ENCODE results near the gene FLT4. TPM values are rescaled to one million over a fixed set of nuclear protein-coding genes. Genes with fewer than 3 reads are reported as not detected.

FLT4 gene
- total and polyA plus RNA-seq, 4 donors: 2.0 to 19.9 (median 7.6) TPM

DNA sequence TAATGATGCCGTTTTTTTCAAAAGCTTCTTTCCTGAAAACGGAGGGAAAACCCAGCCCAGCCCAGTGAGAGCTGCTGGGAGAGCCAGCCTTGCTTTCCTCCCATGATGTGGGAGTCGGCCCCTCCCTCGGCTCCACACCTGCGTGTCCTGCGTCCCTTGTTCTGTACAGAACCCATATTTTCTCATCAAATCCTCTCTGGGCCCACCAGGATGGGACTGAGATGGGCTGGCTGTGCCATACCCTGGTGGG lies 8.9 kb downstream of the FLT4 start (continued):
- TF ChIP-seq ZBTB33 (IDR thresholded peaks at IDR 0.05): no peak
- TF ChIP-seq EGR1 (IDR thresholded peaks at IDR 0.05; ENCODE audit: low read depth in 2 of 2): no peak

GRCh38 chr5:180639741-180640610 lies 9.4 kb downstream of the FLT4 start:
- 67% methylated on average over 27 of the region's 27 CpGs for WGBS
- DNase-seq (ENCODE audit: low spot score): no peak
- no peak overlapping the region for H3K27ac ChIP-seq (ENCODE audit: low read depth in 1 of 2, low read length in 2 of 2)
- H3K4me3 ChIP-seq (ENCODE audit: low read depth in 1 of 3, low read length in 3 of 3): no peak overlapping the region
- H3K36me3 ChIP-seq (ENCODE audit: control insufficient read depth in 4 of 4, insufficient read depth in 3 of 4, low read depth in 1 of 4, low read length in 3 of 4): no peaks in the 10 kb centered on the region
- TF ChIP-seq RAD21 (IDR thresholded peaks at IDR 0.05) (no peak), FOXA1 (IDR thresholded peaks at IDR 0.05) (no peak), RXRA (IDR thresholded peaks at IDR 0.05) (no peak), NR2F2 (IDR thresholded peaks at IDR 0.05) (peak; percentile 83), HNF4G (IDR thresholded peaks at IDR 0.05) (no peak), GABPA (IDR thresholded peaks at IDR 0.05 in 1 of 2, conservative IDR thresholded peaks at IDR 0.05 in 1 of 2) (no peak), SP1 (IDR thresholded peaks at IDR 0.05) (no peak), ZBTB33 (IDR thresholded peaks at IDR 0.05) (no peak), JUND (IDR thresholded peaks at IDR 0.05) (no peak), EGR1 (IDR thresholded peaks at IDR 0.05; ENCODE audit: low read depth in 2 of 2) (peak in 1 of 2 donors; percentile 42), FOXA2 (IDR thresholded peaks at IDR 0.05) (no peak)
- TF ChIP-seq, protein P1, sequence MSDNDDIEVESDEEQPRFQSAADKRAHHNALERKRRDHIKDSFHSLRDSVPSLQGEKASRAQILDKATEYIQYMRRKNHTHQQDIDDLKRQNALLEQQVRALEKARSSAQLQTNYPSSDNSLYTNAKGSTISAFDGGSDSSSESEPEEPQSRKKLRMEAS (IDR thresholded peaks at IDR 0.05): no peak
- no peaks in the 10 kb centered on the region for H3K27me3 ChIP-seq (ENCODE audit: control insufficient read depth in 4 of 4, insufficient read depth in 4 of 4, low read length in 3 of 4)
- H3K4me1 ChIP-seq (ENCODE audit: control insufficient read depth in 4 of 4, insufficient read depth in 4 of 4, low read length in 3 of 4): peaks cover 0 to 5% (median 0%) of the 10 kb centered on the region in 4 donors
- H3K9ac ChIP-seq (ENCODE audit: low read depth in 1 of 2, low read length in 2 of 2): no peak overlapping the region
- H3K9me3 ChIP-seq (ENCODE audit: control insufficient read depth in 4 of 4, low read length in 3 of 4): no peaks in the 10 kb centered on the region

DNA sequence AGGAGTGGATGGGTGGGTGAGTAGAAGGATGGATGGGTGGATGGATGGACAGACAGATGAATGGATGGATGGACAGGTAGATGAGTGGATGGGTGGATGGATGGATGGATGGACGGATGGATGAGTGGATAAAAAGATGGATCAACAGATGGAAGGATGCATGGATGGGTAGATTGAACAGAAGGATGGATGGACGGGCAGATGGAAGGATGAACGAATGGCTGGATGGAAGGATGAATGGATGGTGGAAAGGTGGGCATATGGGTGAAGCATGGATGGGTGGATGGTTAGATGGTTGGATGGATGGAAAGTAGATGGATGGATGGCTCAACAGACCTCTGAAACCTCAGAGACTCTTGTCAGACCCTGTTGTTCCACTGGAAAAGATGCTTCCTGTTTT lies 10.1 kb downstream of the FLT4 start:
- Histone ChIP-seq H3K4me1 (ENCODE audit: control insufficient read depth in 4 of 4, insufficient read depth in 4 of 4, low read length in 3 of 4) (peaks cover 0 to 5% (median 0%) of the 10 kb centered on the region in 4 donors), H3K36me3 (ENCODE audit: control insufficient read depth in 4 of 4, insufficient read depth in 3 of 4, low read depth in 1 of 4, low read length in 3 of 4) (no peaks in the 10 kb centered on the region), H3K27ac (ENCODE audit: low read depth in 1 of 2, low read length in 2 of 2) (no peak overlapping the region), H3K27me3 (ENCODE audit: control insufficient read depth in 4 of 4, insufficient read depth in 4 of 4, low read length in 3 of 4) (no peaks in the 10 kb centered on the region), H3K9me3 (ENCODE audit: control insufficient read depth in 4 of 4, low read length in 3 of 4) (no peaks in the 10 kb centered on the region), H3K9ac (ENCODE audit: low read depth in 1 of 2, low read length in 2 of 2) (no peak overlapping the region), H3K4me3 (ENCODE audit: low read depth in 1 of 3, low read length in 3 of 3) (no peak overlapping the region)
- WGBS: 59% methylated on average over 3 of the region's 3 CpGs
- no peak for DNase-seq (ENCODE audit: low spot score)
- TF ChIP-seq, protein P2, sequence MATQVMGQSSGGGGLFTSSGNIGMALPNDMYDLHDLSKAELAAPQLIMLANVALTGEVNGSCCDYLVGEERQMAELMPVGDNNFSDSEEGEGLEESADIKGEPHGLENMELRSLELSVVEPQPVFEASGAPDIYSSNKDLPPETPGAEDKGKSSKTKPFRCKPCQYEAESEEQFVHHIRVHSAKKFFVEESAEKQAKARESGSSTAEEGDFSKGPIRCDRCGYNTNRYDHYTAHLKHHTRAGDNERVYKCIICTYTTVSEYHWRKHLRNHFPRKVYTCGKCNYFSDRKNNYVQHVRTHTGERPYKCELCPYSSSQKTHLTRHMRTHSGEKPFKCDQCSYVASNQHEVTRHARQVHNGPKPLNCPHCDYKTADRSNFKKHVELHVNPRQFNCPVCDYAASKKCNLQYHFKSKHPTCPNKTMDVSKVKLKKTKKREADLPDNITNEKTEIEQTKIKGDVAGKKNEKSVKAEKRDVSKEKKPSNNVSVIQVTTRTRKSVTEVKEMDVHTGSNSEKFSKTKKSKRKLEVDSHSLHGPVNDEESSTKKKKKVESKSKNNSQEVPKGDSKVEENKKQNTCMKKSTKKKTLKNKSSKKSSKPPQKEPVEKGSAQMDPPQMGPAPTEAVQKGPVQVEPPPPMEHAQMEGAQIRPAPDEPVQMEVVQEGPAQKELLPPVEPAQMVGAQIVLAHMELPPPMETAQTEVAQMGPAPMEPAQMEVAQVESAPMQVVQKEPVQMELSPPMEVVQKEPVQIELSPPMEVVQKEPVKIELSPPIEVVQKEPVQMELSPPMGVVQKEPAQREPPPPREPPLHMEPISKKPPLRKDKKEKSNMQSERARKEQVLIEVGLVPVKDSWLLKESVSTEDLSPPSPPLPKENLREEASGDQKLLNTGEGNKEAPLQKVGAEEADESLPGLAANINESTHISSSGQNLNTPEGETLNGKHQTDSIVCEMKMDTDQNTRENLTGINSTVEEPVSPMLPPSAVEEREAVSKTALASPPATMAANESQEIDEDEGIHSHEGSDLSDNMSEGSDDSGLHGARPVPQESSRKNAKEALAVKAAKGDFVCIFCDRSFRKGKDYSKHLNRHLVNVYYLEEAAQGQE (IDR thresholded peaks at IDR 0.05): no peak
- TF ChIP-seq HNF4A (conservative IDR thresholded peaks at IDR 0.05): no peak

All from liver (tissue), 9 donors.